Esophagus squamous epithelium (tissue), 4 donors: ENCODE data around the gene KSR1.

ENCODE experiments used
- CTCF ChIP-seq, 6 experiments: fragments of 450-650 bp in 4 of 6; fragments of 200-600 bp in 2 of 6; sonication (generic) in 2 of 6; IDR thresholded peaks; one replicate each; pipeline ENCODE4 v1.5.1; 2016 to 2019; ENCODE audit warnings: antibody characterized with exemption in 6 of 6, mild to moderate bottlenecking in 4 of 6, moderate library complexity in 4 of 6
- POLR2A ChIP-seq, 4 donors: fragments of 450-650 bp; IDR thresholded peaks; one replicate each; pipeline ENCODE4 v1.6.1; 2017; ENCODE audit warnings: antibody characterized with exemption in 4 of 4, mild to moderate bottlenecking in 4 of 4, moderate library complexity in 3 of 4

GRCh38 chr17:27415120-27415795 is 41.0 kb upstream of the KSR1 start:
- TF ChIP-seq CTCF (IDR thresholded peaks at IDR 0.05) = no peak
- no peak for TF ChIP-seq POLR2A (IDR thresholded peaks at IDR 0.05)
